Activated CD8-positive, alpha-beta memory T cell treated with anti-CD3 and anti-CD28 coated beads, Interleukin-2, amount 50 U/mL, for 24 hours (primary cell): ENCODE results near the gene PATE2.

Experiments
- DNase-seq: peaks from one replicate; pipeline ENCODE4 v3.0.0-alpha.2; 2020; ENCODE audit errors: extremely low read depth

PATE2 gene

DNA sequence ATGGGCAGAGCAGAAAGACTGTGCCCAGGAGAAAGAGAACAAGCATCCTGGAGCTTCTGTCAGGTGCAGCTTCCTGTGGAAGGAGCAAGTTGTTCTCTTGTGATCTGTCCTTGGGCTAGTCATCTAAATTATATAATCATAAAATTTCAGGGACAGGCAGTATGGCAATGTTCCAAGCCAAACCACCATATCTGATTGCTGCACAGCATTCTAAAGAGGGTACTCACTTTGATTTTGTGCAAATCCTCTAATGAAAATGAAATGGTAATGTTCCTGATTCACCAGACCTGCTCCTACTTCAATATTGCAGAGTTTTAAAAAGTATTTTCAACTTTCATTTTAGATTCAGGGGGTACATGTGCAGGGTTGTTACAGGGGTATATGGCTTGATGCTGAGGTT is at the start of gene PATE2:
PATE2 (minus strand) TSS at position 101 of the 400 bp plus-strand sequence; CDS start at position 46, 55 bp downstream.
- DNase-seq: no peak

GRCh38 chr11:125807909-125808308 is 29.3 kb upstream of the PATE2 start:
- DNase-seq: no peak

DNA sequence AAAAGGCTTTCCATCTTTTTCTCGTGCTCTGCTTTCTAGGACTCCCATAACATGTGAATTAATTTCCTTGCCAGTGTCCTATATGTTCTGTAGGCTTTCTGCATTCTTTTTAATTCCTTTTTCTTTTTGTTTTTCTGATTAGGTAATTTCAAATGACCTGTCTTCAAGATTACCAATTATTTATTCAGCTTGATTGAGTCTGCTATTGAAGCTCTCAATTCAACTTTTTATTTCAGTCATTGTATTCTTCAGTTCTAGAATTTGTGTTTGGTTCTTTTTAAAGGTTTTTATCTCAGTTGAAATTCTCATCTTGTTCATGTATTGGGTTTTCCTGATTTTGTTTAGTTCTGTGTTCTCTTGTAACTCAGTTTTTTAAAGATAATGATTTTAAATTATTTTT is 23.8 kb upstream of the PATE2 start:
- DNase-seq: no peak

DNA sequence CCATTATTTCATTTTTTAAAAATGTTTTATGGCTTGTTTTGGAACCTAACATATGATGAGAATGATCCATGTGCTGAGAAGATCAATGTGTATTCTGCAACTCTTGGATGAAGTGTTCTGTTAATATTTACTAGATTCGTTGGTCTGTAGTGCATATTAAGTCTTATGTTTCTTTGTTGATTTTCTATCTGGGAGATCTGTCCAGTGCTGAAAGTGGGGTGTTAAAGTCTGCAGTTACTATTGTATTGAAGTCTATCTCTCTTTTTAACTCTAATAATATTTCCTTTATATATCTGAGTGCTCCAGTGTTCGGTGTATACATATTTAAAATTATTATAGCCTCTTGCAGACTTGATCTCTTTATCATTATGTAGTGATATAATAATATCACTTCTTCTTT is 21.2 kb upstream of the PATE2 start:
- DNase-seq: no peak

DNA sequence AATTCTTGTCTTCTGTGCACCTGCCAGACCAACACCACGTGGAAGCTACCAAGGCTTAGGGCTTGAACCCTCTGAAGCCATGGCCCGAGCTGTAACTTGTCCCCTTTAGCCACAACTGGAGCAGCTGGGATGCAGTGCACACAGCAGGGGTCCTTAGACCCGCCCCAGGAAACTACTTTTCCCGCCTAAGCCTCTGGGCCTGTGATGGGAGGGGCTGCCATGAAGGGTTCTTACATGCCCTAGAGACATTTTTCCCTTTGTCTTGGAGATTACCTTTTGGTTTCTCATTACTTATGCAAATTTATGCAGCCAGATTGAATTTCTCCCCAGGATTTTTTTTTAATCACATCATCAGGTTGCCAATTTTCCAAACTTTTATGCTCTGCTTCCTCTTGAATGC is 19.0 kb upstream of the PATE2 start:
- DNase-seq: no peak

DNA sequence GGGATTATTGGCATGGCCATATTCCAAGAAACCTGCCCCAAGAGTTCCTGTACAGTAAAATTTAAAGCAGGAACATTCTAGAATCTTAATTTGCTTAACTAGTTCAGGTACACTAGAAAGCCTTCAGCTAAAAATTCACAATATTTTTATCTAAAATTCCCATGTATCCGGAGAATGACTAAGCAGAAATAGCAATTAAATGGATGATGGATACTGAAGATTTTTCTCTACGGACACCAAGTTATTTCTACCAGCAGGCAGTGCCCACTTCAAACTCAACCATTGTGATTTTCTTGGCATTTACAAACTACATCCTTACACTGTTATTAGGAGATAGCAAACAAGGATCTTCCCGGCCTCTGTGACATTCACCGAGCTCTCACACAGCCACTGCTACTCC is 12.2 kb upstream of the PATE2 start:
- DNase-seq: no peak

DNA sequence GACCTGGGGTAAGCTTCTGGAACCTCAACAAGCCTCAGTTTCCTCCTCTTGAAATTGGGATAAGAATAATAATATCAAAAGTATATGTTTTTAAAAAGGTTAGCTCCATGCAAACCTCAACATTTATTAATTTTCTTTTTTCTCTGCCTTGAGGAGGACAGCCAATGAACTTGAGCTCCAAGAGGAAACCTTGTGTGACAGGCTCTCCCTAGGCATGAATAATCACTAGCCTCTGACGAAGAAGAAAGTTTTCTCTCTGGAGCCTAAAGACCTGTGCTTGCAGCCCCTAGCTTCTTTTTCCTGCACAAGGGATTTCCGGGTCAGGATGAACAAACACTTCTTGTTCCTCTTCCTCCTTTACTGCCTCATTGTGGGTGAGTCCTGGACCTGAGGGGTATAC is 9.2 kb upstream of the PATE2 start, which contains the start of gene PATE3:
PATE3 (plus strand) TSS at position 301 of the 400 bp plus-strand sequence; CDS start at position 326, 25 bp downstream.
- no peak for DNase-seq

GRCh38 chr11:125784678-125785077 is 6.0 kb upstream of the PATE2 start:
- DNase-seq: no peak

DNA sequence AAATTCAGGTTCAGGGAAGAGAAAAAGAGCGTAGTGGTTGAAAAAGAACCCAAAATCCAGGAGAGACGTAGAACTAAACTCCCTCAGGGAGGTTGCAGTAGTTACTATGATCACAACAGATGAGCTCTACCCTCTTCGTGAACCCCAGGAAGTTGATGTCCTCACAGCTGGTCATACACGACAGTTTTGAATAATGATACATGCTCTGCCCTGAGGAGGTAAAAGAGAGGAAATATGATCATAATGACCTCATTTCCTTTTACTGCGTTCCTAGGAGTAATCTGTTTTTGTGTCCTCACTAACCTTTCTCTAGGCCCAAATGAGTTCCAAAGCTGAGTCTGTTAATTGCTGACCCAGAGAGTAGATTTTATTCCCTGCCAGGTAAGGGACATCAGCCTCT is 1.3 kb downstream of the PATE2 start:
- no peak for DNase-seq

DNA sequence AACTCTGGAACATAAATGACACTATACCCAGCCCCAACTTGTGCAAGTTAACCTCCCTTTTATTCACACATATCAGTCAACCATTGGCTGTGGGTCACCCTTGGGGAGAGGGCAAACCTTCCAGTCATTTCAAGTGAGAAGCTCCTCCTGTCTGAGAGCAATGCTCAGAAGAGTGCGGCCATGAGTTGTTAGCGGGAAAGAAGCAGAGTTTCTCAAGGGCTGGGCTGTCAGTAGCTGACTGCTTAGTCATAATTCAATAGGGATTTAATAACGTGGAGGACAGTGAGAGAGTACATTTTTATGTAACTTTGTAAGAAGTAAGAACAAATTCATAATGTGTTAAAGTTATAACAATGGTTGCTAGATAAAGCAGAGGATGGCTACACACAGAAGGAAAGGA is 5.1 kb downstream of the PATE2 start:
- no peak for DNase-seq

DNA sequence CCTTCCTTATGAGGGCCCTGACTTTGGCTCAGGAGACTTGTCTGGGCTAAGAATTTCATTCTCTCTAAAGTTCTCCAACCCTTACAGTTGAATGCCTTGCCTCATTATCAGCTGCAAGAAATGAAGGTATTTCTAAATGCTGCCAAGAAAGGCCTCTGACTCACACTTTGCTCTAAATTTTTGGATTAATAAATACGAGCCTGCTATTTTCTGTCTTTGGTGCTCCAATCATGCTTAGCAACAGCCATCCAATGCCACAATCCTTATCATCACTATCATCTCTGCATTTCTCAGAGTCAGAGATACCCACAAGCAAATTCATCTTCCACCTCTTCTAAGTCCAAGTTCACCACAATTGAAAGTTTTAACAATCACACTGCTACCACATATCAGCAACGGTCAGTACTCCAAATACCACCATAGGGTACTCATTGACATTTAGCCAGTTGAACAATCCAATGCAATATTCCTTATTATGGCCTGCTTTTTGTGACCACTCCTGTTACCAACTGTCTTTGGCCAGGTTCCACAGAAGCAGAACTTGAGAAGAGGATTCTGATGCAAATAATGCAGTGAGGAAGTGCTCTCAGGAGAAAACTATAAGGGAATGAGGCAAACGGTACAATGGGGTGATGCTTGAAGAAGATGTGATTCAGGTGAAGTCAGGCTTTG is 5.7 kb downstream of the PATE2 start:
- DNase-seq: no peak

GRCh38 chr11:125770583-125770982 is 8.0 kb downstream of the PATE2 start:
- DNase-seq: no peak

DNA sequence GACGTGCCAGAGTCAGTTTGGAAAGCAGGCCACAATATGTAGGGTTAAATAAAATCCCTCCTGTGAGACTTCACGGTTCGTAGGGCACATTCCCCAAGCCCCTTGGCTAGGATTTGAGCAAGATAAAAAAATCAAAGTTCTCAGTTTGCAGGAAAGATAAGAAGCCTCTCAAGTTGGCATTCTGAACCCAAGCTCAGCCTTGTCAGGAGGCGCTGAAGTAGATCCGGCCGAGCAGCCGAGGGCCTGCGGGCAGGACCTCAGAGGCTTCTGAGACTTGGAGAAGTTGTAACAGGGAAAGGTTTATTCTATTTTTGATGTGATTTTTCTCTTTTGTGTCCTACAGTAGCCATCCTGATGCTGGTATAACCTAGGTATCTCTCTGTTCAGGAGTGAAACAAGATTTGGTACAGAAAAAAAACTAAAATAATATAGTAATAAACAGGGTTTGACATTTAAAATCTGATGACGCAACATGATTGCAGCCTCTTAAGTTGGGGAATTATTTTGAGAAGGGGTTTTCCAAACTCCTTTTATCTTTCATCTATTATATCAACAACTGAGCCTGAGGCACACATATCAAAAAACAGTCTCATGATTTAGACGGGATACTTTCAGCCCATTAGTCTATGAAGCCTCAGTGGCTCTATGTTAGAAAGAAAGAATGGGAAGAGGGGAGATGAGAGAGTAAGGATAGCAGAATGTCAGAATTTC is 10.1 kb downstream of the PATE2 start:
- DNase-seq: no peak

GRCh38 chr11:125766251-125766650 is 12.4 kb downstream of the PATE2 start:
- no peak for DNase-seq

DNA sequence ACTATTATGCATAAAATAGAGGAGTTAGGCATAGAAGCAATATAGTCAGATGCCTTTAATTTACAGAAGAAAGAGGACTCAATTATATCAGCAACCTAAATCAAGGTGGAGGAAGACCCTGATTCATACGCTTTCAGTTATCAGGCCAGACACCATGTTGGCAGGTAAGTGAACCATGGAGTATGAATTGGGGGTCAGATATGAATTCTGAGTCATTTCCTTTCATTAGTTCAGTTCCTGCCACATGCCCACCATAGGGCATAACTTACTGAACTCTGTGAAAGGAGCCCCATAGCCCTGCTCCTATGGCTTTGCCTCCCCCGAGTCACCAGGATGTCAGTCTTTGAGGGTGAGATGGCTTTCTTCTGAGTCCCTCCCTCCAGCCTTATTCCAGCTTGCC is 15.1 kb downstream of the PATE2 start:
- DNase-seq: no peak

DNA sequence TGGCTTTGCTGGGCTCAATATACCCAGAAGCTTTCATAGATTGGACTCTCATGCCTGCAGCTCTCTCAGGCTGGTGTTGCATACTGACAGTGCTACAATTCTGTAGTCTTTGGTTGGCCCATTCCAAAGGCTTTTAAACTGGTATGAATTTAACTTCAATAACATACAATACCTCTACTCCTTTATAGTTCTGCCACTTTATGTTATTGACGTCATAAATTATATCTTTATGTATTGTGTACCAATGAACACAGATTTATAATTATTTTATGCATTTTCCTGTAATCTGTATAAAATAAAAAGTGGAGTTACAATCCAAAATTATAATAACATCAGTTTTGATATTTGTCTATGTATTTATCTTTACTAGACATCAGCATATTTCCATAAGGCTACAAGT is 16.2 kb downstream of the PATE2 start:
- DNase-seq: no peak

DNA sequence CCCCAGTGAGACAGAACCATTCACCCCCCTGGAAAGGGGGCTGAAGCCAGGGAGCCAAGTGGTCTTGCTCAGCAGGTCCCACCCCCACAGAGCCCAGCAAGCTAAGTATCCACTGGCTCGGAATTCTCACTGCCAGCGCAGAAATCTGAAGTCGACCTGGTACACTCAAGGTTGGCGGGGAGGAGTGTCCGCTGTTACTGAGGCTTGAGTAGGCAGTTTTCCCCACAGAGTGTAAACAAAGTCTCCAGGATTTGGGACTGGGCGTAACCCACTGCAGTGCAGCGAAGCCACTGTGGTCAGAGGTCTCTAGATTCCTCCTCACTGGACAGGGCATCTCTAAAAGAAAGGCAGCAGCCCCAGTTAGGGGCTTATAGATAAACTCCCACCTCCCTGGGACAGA is 22.6 kb downstream of the PATE2 start:
- DNase-seq: no peak

DNA sequence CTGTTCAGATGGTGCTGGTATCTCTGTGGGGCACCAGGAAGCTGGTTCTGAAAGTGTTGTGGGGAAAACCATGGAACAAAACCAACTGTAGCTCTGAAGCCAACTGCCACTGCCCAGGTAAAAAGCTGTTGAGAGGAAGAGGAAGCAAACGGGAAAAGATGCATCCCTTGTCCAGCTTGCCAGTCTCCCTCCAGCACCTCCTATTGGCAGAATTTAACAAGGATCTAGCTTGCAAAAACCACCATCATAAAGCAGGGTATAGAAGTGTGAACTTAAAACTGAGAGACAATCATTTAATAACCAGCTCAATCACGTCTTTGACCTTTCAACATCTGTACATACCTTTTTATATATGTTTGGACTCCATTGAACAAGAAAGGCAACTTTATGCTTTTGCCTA is 28.0 kb downstream of the PATE2 start:
- DNase-seq: no peak

- DNase-seq: no peak
These were observed 32.6 kb downstream of the PATE2 start, which contains the start of gene PATE1 for GRCh38 chr11:125745979-125746378. PATE1 (plus strand) TSS chr11:125746279; CDS start chr11:125746305, 26 bp downstream.

GRCh38 chr11:125743681-125744080 is 34.9 kb downstream of the PATE2 start:
- DNase-seq: no peak

DNA sequence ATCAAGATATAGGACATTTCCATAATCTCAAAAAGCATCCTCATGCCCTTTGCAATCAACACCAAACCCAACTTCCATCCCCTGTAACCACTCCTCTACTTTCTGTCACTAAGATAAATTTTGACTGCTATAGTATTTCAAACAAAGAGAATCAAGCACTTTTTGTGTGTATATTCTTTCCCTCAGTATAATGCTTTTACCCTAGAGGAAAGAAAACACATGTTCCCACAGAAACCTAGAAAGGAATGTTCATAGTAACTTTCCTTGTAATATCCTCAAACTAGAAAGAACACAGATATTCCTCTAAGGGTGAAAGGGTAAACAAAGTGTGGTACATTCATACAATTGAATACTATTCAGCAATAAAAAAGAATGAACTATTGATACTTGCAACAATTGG is 38.0 kb downstream of the PATE2 start:
- DNase-seq: no peak

DNA sequence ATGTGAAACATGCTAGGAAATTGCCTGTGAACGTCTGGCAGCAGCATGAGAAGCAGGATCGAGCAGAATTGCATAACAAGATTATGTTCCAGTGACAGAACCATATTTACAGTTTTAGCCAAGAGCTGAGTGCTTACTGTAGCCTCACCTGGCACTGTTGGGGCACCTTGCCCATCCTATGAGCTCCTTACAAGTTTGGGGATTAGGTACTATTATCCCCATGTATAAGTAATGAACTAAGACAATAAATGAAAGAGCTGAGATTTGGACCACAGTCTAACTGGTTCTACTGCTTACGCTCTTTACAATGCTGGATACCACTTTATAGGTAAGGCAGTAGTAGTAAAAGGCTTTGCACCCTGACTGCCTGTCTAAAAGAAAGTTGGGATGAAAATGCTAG is 49.7 kb downstream of the PATE2 start:
- DNase-seq: no peak
